HG03097 (cell line): ENCODE measurements around the gene SELENBP1.
"Not testable (repeated sequence)": the region's sequence is repeated elsewhere in the genome, so short reads cannot be mapped to it uniquely, and the experiment has no call there.

Experiments used
- ATAC-seq: cut with Tn5 transposase; IDR thresholded peaks from one replicate; pipeline ENCODE4 v1.9.1; 2021; ENCODE audit not compliant: unreplicated experiment, low FRiP score

SELENBP1 gene

GRCh38 chr1:151384584-151384983 is 12.1 kb upstream of the SELENBP1 start:
- ATAC-seq = no peak

- no peak for ATAC-seq
Measured at GRCh38 chr1:151377150-151377884, 4.8 kb upstream of the SELENBP1 start.

GRCh38 chr1:151373196-151373595 is 691 bp upstream of the SELENBP1 start:
- ATAC-seq = no peak

DNA sequence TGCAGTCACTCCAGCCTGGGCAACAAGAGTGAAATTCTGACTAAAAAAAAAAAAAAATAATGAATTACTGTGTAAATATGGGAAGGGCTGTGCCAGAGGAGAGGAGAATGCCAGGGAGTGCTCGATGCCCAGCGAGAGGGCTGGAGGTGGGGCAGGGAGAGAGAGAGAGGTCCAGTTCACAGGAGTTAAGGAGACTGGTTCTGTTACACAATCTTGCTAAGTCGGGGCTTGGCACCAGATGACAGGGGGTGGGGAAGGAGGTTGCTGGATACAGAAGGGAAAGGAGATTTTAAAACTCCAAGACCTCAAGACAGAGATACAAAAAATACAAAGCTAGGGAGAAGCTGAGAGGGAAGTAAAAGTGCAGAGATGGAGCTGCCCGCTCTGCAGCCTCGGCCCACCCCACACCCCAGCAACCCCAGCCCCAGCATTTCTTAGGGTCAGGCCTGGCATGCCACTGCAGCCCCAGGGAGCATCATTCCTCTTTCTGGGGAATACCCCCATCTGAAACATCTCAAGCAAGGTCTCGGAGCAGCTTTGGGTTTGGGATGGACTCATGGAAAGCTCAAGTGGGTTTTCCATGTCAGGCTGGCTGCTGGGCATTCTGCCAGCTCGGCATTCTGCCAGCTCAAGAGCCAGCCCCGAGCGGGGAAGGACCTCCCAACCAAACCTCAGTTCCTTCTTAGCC is 991 bp downstream of the SELENBP1 start:
- no peak for ATAC-seq

GRCh38 chr1:151370211-151370911 is 2.1 kb downstream of the SELENBP1 start:
- ATAC-seq = no peak

DNA sequence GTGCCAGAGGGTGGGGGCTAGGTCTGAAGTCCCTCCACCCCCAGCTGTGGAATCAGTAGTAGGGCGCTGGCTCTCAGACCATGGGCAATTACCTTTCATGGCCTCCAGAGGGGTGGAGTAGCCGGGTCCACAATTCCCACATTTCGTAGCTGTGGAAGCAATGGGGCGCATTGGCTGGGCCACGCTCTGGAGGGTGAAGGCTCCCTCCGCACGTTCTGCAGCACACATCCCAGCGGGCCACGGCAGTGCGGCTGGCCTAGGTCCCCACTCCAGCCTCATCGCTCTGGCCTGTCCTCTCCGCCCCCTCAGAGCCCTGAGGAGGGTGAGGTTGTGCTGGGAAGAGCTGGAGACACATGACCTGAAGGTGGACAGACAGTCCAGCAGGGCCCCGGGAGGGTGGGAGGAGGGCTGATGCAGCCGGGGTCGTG is 2.9 kb downstream of the SELENBP1 start:
- no peak for ATAC-seq

DNA sequence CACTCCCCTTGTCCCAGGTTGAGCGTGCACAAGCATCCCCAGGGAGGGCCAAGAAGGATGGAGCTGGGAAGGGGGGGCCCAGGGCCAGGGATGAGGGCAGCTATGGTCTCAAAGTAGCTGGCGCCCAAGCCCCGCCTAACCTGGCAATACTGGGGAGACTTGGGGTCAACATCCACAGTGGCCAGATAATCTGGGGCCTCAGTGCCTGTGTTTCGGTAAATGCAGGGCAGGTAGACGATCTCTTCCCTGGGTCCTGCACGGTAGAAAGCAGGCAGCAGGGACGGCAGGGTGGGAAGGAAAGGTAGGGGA is 3.2 kb downstream of the SELENBP1 start:
- ATAC-seq = no peak

DNA sequence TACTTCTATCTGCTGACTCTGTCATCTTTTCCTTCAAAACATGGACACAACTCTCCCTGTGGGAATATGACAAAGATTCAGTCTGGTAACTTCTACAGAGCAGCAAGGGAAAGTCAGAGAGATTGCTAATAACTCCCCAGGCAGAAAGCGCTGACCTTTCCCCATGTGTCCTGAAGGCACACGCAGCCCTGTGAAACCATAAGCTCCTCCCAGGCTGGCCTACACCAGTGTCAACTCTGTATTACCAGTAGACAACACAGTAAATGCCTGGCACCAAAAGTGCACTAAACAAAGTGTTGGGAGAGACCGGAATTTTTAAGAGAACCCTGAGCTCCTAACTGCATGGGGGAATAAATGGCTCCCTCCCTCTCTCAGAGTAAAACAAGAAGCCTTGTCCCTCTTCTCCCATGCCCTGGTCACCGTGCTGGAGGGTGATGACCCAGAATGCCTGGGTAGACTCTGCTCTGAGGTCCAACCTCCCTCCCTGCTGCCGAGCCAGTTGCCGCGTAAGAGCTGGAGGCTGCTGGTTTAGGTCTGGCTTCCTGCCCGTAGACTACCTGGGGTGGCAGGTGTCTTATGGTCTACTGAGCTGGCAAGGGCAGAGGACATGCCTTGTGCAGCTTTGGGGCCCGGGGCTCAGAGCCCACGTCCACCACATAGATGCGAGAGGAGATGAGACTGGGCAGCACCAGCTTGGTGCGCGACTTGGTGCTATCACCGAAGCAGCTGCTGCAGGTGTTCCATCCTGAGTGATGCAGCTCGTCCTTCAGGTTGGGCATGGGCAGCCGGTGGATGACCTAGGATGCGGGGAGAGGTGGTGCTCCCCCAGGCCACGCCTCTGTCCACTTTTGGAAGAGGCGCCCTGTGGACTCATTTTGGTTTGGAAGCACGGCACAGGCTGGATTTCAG is 3.9 kb downstream of the SELENBP1 start:
- no peak for ATAC-seq

DNA sequence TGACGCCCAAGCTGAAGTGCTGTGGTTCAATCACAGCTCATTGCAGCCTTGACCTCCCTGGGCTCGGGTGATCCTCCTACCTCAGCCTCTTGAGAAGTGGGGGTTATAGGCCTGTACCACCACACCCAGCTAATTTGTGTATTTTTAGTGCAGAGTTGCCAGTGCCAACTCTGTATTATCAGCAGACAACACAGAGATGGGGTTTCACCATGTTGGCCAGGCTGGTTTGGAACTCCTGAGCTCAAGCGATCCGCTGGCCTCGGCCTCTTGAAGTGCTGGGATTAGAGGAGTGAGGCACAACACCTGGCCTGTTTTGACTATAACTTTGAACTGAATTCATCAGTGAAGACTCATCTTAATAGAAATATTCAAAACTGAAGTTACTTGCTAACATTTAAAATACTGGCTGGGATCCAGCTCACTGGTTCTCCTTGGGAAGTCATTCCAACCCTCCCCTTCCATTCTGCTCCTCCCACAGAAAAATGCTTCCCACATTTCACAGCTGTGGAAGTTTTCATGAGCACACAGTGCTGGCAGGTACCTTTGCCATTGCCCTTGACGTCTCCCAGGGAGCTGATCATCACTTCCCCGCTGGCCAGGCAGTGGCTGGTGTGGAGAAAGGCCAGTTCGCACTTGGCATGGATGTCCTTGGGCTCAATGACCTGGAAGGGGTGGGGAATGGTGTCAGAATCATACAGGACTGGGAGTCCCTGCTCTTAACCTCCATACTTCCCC is 4.7 kb downstream of the SELENBP1 start:
- ATAC-seq = no peak

- no peak for ATAC-seq
Measured at GRCh38 chr1:151364996-151365395, 7.5 kb downstream of the SELENBP1 start.

- ATAC-seq = no peak
Measured at GRCh38 chr1:151362308-151363155, 10.0 kb downstream of the SELENBP1 start.

DNA sequence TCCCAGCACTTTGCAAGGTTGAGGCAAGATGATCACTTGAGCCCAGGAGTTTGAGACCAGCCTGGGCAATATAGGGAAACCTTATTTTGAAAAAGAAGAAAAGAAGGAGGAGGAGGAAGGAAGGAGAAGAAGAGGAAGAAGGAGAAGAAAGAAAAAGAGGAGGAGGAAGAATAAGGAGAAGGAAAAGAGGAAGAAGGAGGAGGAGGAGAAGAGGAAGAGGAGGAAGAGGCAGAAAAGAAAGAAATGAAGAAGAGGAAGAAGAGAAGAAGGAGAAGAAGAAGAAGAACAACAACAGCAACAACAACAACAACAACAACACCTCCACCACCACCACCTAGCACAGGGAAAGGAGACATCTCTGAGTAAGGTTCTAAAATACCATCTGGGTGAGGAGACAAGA is 10.6 kb downstream of the SELENBP1 start:
- ATAC-seq = no peak

- no peak for ATAC-seq
Measured at GRCh38 chr1:151356696-151357095, 15.8 kb downstream of the SELENBP1 start.

- no peak for ATAC-seq
Measured at GRCh38 chr1:151352021-151352718, 20.3 kb downstream of the SELENBP1 start.

- ATAC-seq = not testable (repeated sequence)
Measured at GRCh38 chr1:151350323-151350722, 22.2 kb downstream of the SELENBP1 start.

- ATAC-seq = no peak
Measured at GRCh38 chr1:151347523-151348246, 24.8 kb downstream of the SELENBP1 start.

DNA sequence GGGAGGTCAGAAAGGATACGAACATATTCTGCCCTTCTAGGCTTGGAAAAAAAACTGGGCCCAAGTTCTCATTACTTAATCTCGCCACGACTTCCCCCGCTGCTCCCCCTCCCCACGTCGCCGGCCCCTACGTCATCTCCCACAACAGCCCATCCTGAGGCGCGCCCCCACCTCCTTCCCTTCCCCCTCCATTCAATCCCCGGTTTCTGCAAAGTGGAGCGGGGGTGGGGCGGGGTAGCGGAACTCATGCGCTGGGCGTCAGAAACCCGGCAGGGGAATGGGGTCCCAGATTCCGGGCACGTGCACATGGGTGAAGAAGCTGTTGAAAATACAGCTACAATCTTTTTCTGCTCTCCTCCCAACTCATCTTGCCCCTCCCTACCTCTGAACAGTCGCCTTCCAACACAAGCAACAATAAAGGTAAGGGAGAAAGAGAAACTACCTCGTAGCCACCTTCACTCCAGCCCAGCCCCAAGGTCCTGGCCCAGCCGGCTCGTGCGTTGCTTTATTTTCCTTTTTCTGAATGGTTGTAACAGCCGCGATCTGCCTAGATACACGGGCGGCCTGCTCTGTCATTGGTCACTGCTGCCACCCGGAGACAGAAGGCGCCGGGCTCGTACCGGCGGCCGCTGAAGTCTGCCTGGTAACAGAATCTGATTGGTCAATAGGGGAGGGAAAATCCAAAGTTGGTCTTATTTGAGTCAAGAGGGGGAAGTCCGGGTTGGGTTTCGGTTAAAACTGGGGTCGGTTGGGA is 25.6 kb downstream of the SELENBP1 start, which contains the start of gene RFX5:
Gene RFX5, minus strand, starts transcription at position 484 of the 754 bp plus-strand sequence. CDS start 932 bp downstream, outside the sequence.
- peak; percentile 90 for ATAC-seq
